PC-3 (cell line): ENCODE data around the gene UMODL1.

Experiments used
- CTCF ChIP-seq: fragments of 300-600 bp; sonication (generic); conservative IDR thresholded peaks from 2 replicates; pipeline ENCODE4 v1.5.1; 2017; ENCODE audit warnings: antibody characterized with exemption, low read depth, mild to moderate bottlenecking, low read length
- EZH2 ChIP-seq: fragments of 300-600 bp; sonication (generic); IDR thresholded peaks from one replicate; pipeline ENCODE4 v1.6.1; 2017; ENCODE audit warnings: antibody characterized with exemption, mild to moderate bottlenecking, low read length; ENCODE audit not compliant: unreplicated experiment
- EZH2phosphoT487 ChIP-seq: fragments of 300-600 bp; sonication (generic); IDR thresholded peaks from 2 replicates; pipeline ENCODE4 v1.6.1; 2018; ENCODE audit warnings: mild to moderate bottlenecking, antibody characterized with exemption, low read length, borderline replicate concordance

GRCh38 chr21:42154237-42155044, 83.3 kb downstream of the UMODL1 start:
- TF ChIP-seq CTCF: no peak
- no peak for TF ChIP-seq EZH2
- TF ChIP-seq EZH2phosphoT487: no peak
